Retina (tissue), 1 donor: ENCODE measurements around the gene HTR3C.
"Not testable (repeated sequence)": the region's sequence is repeated elsewhere in the genome, so short reads cannot be mapped to it uniquely, and the experiment has no call there.

Experiments used
- DNase-seq: peaks from one replicate; pipeline ENCODE4 v3.0.0-alpha.2; 2016

Gene HTR3C

GRCh38 chr3:184031187-184031792 is 21.6 kb upstream of the HTR3C start, which contains the start of gene HTR3D:
Gene HTR3D (plus strand): TSS chr3:184031742. CDS start chr3:184031742, 0 bp downstream.
- no peak for DNase-seq

GRCh38 chr3:184037816-184038215 is 15.0 kb upstream of the HTR3C start:
- no peak for DNase-seq

GRCh38 chr3:184038307-184038706 is 14.5 kb upstream of the HTR3C start:
- DNase-seq, result not testable (repeated sequence)

GRCh38 chr3:184039414-184039813 is 13.4 kb upstream of the HTR3C start:
- DNase-seq, result no peak

- no peak for DNase-seq
These were observed 12.8 kb upstream of the HTR3C start for GRCh38 chr3:184040010-184040409.

- no peak for DNase-seq
These were observed 10.2 kb upstream of the HTR3C start for GRCh38 chr3:184042617-184043016.

- no peak for DNase-seq
These were observed 6.9 kb upstream of the HTR3C start for GRCh38 chr3:184045995-184046394.

GRCh38 chr3:184050217-184050847 is 2.5 kb upstream of the HTR3C start:
- DNase-seq, result no peak

- DNase-seq, result no peak
These were observed 5.2 kb downstream of the HTR3C start for GRCh38 chr3:184058029-184058428.

- no peak for DNase-seq
These were observed 6.6 kb downstream of the HTR3C start for GRCh38 chr3:184059424-184059823.

- no peak for DNase-seq
These were observed 9.8 kb downstream of the HTR3C start for GRCh38 chr3:184062637-184063036.

- DNase-seq, result no peak
These were observed 13.4 kb downstream of the HTR3C start for GRCh38 chr3:184066211-184066610.

- DNase-seq, result no peak
These were observed 14.8 kb downstream of the HTR3C start for GRCh38 chr3:184067573-184068055.

GRCh38 chr3:184068344-184068743 is 15.5 kb downstream of the HTR3C start:
- DNase-seq, result no peak

GRCh38 chr3:184071142-184071541 is 18.3 kb downstream of the HTR3C start:
- not testable (repeated sequence) for DNase-seq

GRCh38 chr3:184073621-184074020 is 20.8 kb downstream of the HTR3C start:
- no peak for DNase-seq

- no peak for DNase-seq
These were observed 23.1 kb downstream of the HTR3C start for GRCh38 chr3:184075901-184076300.

GRCh38 chr3:184077881-184078280 is 25.0 kb downstream of the HTR3C start:
- DNase-seq, result no peak

GRCh38 chr3:184078851-184079250 is 26.0 kb downstream of the HTR3C start:
- no peak for DNase-seq

GRCh38 chr3:184081116-184081830 is 28.4 kb downstream of the HTR3C start:
- no peak for DNase-seq

GRCh38 chr3:184082034-184082433 is 29.2 kb downstream of the HTR3C start:
- DNase-seq, result no peak

GRCh38 chr3:184082465-184082864 is 29.6 kb downstream of the HTR3C start:
- no peak for DNase-seq

- DNase-seq, result no peak
These were observed 32.6 kb downstream of the HTR3C start for GRCh38 chr3:184085389-184085852.

- no peak for DNase-seq
These were observed 39.4 kb downstream of the HTR3C start for GRCh38 chr3:184092199-184092598.
